Measurements from ENCODE around the gene PADI3. TPM values are rescaled to one million over a fixed set of nuclear protein-coding genes. Genes with fewer than 3 reads are reported as not detected.
"Not testable (repeated sequence)": the region's sequence is repeated elsewhere in the genome, so short reads cannot be mapped to it uniquely, and the experiment has no call there.

The PADI3 gene
- total RNA-seq, 3 donors from 2014 or later, result not detected

- DNase-seq; H3K4me3 Mint-ChIP-seq; H3K4me1 Mint-ChIP-seq (ENCODE audit: low read depth); H3K9me3 Mint-ChIP-seq; H3K27me3 Mint-ChIP-seq (ENCODE audit: low read depth); ATAC-seq; H3K36me3 Mint-ChIP-seq (ENCODE audit: insufficient read depth): not testable (repeated sequence)
These were observed 7.2 kb upstream of the PADI3 start for GRCh38 chr1:17241780-17242074.

- ATAC-seq, result no peak
- no peak for DNase-seq
- Mint-ChIP-seq H3K36me3 (ENCODE audit: insufficient read depth) (no peaks in the 10 kb centered on the region), H3K4me3 (no peak overlapping the region), H3K4me1 (ENCODE audit: low read depth) (no peaks in the 10 kb centered on the region), H3K27me3 (ENCODE audit: low read depth) (peaks cover 8% of the 10 kb centered on the region), H3K9me3 (no peaks in the 10 kb centered on the region)
These were observed 5.6 kb upstream of the PADI3 start for GRCh38 chr1:17243274-17243673.

- peaks cover 8% of the 10 kb centered on the region for H3K27me3 Mint-ChIP-seq (ENCODE audit: low read depth)
- H3K4me1 Mint-ChIP-seq (ENCODE audit: low read depth), result no peaks in the 10 kb centered on the region
- DNase-seq, result no peak
- H3K4me3 Mint-ChIP-seq, result no peak overlapping the region
- no peaks in the 10 kb centered on the region for H3K36me3 Mint-ChIP-seq (ENCODE audit: insufficient read depth)
- ATAC-seq, result no peak
- no peaks in the 10 kb centered on the region for H3K9me3 Mint-ChIP-seq
These were observed 3.8 kb upstream of the PADI3 start for GRCh38 chr1:17244821-17245740.

GRCh38 chr1:17245816-17246325 is 3.0 kb upstream of the PADI3 start:
- H3K36me3 Mint-ChIP-seq (ENCODE audit: insufficient read depth), result no peaks in the 10 kb centered on the region
- peaks cover 8% of the 10 kb centered on the region for H3K27me3 Mint-ChIP-seq (ENCODE audit: low read depth)
- DNase-seq (no peak), ATAC-seq (no peak)
- H3K4me3 Mint-ChIP-seq, result no peak overlapping the region
- H3K9me3 Mint-ChIP-seq, result no peaks in the 10 kb centered on the region
- no peaks in the 10 kb centered on the region for H3K4me1 Mint-ChIP-seq (ENCODE audit: low read depth)

- H3K27me3 Mint-ChIP-seq (ENCODE audit: low read depth), result peaks cover 8% of the 10 kb centered on the region
- H3K4me1 Mint-ChIP-seq (ENCODE audit: low read depth), result no peaks in the 10 kb centered on the region
- H3K9me3 Mint-ChIP-seq, result no peaks in the 10 kb centered on the region
- no peak overlapping the region for H3K4me3 Mint-ChIP-seq
- ATAC-seq, result no peak
- DNase-seq, result no peak
- no peaks in the 10 kb centered on the region for H3K36me3 Mint-ChIP-seq (ENCODE audit: insufficient read depth)
These were observed 1.9 kb upstream of the PADI3 start for GRCh38 chr1:17246971-17247370.

- no peak for ATAC-seq
- no peaks in the 10 kb centered on the region for H3K4me1 Mint-ChIP-seq (ENCODE audit: low read depth)
These were observed 1.7 kb downstream of the PADI3 start for GRCh38 chr1:17250601-17251000.

GRCh38 chr1:17251246-17251645 is 2.3 kb downstream of the PADI3 start:
- Mint-ChIP-seq H3K4me3 (no peak overlapping the region), H3K9me3 (no peaks in the 10 kb centered on the region), H3K27me3 (ENCODE audit: low read depth) (peaks cover 9% of the 10 kb centered on the region), H3K36me3 (ENCODE audit: insufficient read depth) (no peaks in the 10 kb centered on the region), H3K4me1 (ENCODE audit: low read depth) (no peaks in the 10 kb centered on the region)
- DNase-seq, result no peak
- no peak for ATAC-seq

More at GRCh38 chr1:17250601-17251000, 1.7 kb downstream of the PADI3 start:
- H3K27me3 Mint-ChIP-seq (ENCODE audit: low read depth), result peaks cover 10% of the 10 kb centered on the region
- DNase-seq, result no peak
- no peak overlapping the region for H3K4me3 Mint-ChIP-seq
- no peaks in the 10 kb centered on the region for H3K9me3 Mint-ChIP-seq
- no peaks in the 10 kb centered on the region for H3K36me3 Mint-ChIP-seq (ENCODE audit: insufficient read depth)

GRCh38 chr1:17251701-17252376 is 2.9 kb downstream of the PADI3 start:
- no peaks in the 10 kb centered on the region for H3K9me3 Mint-ChIP-seq
- no peak for DNase-seq
- H3K4me3 Mint-ChIP-seq, result no peak overlapping the region
- no peaks in the 10 kb centered on the region for H3K36me3 Mint-ChIP-seq (ENCODE audit: insufficient read depth)
- no peaks in the 10 kb centered on the region for H3K4me1 Mint-ChIP-seq (ENCODE audit: low read depth)
- peaks cover 3% of the 10 kb centered on the region for H3K27me3 Mint-ChIP-seq (ENCODE audit: low read depth)
- no peak for ATAC-seq

GRCh38 chr1:17255336-17255735 is 6.4 kb downstream of the PADI3 start:
- ATAC-seq, result no peak
- H3K36me3 Mint-ChIP-seq (ENCODE audit: insufficient read depth), result no peaks in the 10 kb centered on the region
- H3K9me3 Mint-ChIP-seq, result no peaks in the 10 kb centered on the region
- H3K27me3 Mint-ChIP-seq (ENCODE audit: low read depth), result peaks cover 17% of the 10 kb centered on the region
- H3K4me1 Mint-ChIP-seq (ENCODE audit: low read depth), result no peaks in the 10 kb centered on the region
- H3K4me3 Mint-ChIP-seq, result no peak overlapping the region
- no peak for DNase-seq

GRCh38 chr1:17258116-17258757 is 9.3 kb downstream of the PADI3 start:
- DNase-seq, result no peak
- Mint-ChIP-seq H3K4me1 (ENCODE audit: low read depth) (no peaks in the 10 kb centered on the region), H3K9me3 (peaks cover 3% of the 10 kb centered on the region), H3K4me3 (no peak overlapping the region), H3K27me3 (ENCODE audit: low read depth) (peaks cover 20% of the 10 kb centered on the region), H3K36me3 (ENCODE audit: insufficient read depth) (no peaks in the 10 kb centered on the region)
- ATAC-seq, result no peak

- ATAC-seq (no peak), DNase-seq (no peak)
- H3K4me3 Mint-ChIP-seq, result no peak overlapping the region
- H3K9me3 Mint-ChIP-seq, result peaks cover 3% of the 10 kb centered on the region
- no peaks in the 10 kb centered on the region for H3K36me3 Mint-ChIP-seq (ENCODE audit: insufficient read depth)
- H3K27me3 Mint-ChIP-seq (ENCODE audit: low read depth), result peaks cover 20% of the 10 kb centered on the region
- no peaks in the 10 kb centered on the region for H3K4me1 Mint-ChIP-seq (ENCODE audit: low read depth)
These were observed 9.8 kb downstream of the PADI3 start for GRCh38 chr1:17258758-17259130.

- no peaks in the 10 kb centered on the region for H3K36me3 Mint-ChIP-seq (ENCODE audit: insufficient read depth)
- H3K4me1 Mint-ChIP-seq (ENCODE audit: low read depth), result no peaks in the 10 kb centered on the region
- H3K27me3 Mint-ChIP-seq (ENCODE audit: low read depth), result peaks cover 20% of the 10 kb centered on the region
- H3K9me3 Mint-ChIP-seq, result peaks cover 3% of the 10 kb centered on the region
- DNase-seq (no peak), ATAC-seq (no peak)
- H3K4me3 Mint-ChIP-seq, result no peak overlapping the region
These were observed 10.5 kb downstream of the PADI3 start for GRCh38 chr1:17259233-17259873.

- Mint-ChIP-seq H3K27me3 (ENCODE audit: low read depth) (peaks cover 20% of the 10 kb centered on the region), H3K36me3 (ENCODE audit: insufficient read depth) (no peaks in the 10 kb centered on the region), H3K4me3 (no peak overlapping the region), H3K9me3 (peaks cover 3% of the 10 kb centered on the region), H3K4me1 (ENCODE audit: low read depth) (no peaks in the 10 kb centered on the region)
- ATAC-seq (no peak), DNase-seq (no peak)
These were observed 11.4 kb downstream of the PADI3 start for GRCh38 chr1:17260264-17260663.

GRCh38 chr1:17260738-17261137 is 11.8 kb downstream of the PADI3 start:
- Mint-ChIP-seq H3K4me1 (ENCODE audit: low read depth) (no peaks in the 10 kb centered on the region), H3K4me3 (no peak overlapping the region), H3K9me3 (peaks cover 3% of the 10 kb centered on the region), H3K27me3 (ENCODE audit: low read depth) (peaks cover 17% of the 10 kb centered on the region), H3K36me3 (ENCODE audit: insufficient read depth) (no peaks in the 10 kb centered on the region)
- DNase-seq, result no peak
- ATAC-seq, result no peak
